HG03025 (cell line): ENCODE results near the gene TMEM125.

Source experiments
- ATAC-seq: cut with Tn5 transposase; IDR thresholded peaks from one replicate; pipeline ENCODE4 v1.9.1; 2021; ENCODE audit warnings: mild to moderate bottlenecking, moderate library complexity; ENCODE audit not compliant: unreplicated experiment, low FRiP score

The TMEM125 gene

GRCh38 chr1:43272576-43273571 lies 3.1 kb downstream of the TMEM125 start:
- no peak for ATAC-seq

- ATAC-seq: no peak
Measured at GRCh38 chr1:43273708-43274107, 3.9 kb downstream of the TMEM125 start.

- ATAC-seq: no peak
Measured at GRCh38 chr1:43274125-43274803, 4.5 kb downstream of the TMEM125 start.

- ATAC-seq: no peak
Measured at GRCh38 chr1:43274804-43275180, 5.0 kb downstream of the TMEM125 start.

- no peak for ATAC-seq
Measured at GRCh38 chr1:43275826-43276620, 6.2 kb downstream of the TMEM125 start.

- no peak for ATAC-seq
Measured at GRCh38 chr1:43276673-43277072, 6.9 kb downstream of the TMEM125 start.

- ATAC-seq: no peak
Measured at GRCh38 chr1:43277116-43277876, 7.5 kb downstream of the TMEM125 start.

GRCh38 chr1:43279161-43279560 lies 9.4 kb downstream of the TMEM125 start:
- no peak for ATAC-seq

- no peak for ATAC-seq
Measured at GRCh38 chr1:43279666-43280065, 9.9 kb downstream of the TMEM125 start.

- ATAC-seq: no peak
Measured at GRCh38 chr1:43280692-43281091, 10.9 kb downstream of the TMEM125 start.

- ATAC-seq: no peak
Measured at GRCh38 chr1:43282220-43283195, 12.7 kb downstream of the TMEM125 start.

GRCh38 chr1:43284065-43284464 lies 14.3 kb downstream of the TMEM125 start:
- no peak for ATAC-seq

- ATAC-seq: no peak
Measured at GRCh38 chr1:43284546-43285110, 14.8 kb downstream of the TMEM125 start.

- ATAC-seq: no peak
Measured at GRCh38 chr1:43285269-43285990, 15.6 kb downstream of the TMEM125 start, which contains the start of gene C1orf210. C1orf210 (minus strand) TSS chr1:43285581; CDS start chr1:43283270, 2,311 bp downstream.

- ATAC-seq: no peak
Measured at GRCh38 chr1:43286115-43286514, 16.3 kb downstream of the TMEM125 start.

- ATAC-seq: no peak
Measured at GRCh38 chr1:43286533-43286932, 16.8 kb downstream of the TMEM125 start.

GRCh38 chr1:43288058-43288784 lies 18.4 kb downstream of the TMEM125 start:
- ATAC-seq: no peak
